GM21786 (cell line): Measurements from ENCODE around the gene KIF25.
"Not testable (repeated sequence)": the region's sequence is repeated elsewhere in the genome, so short reads cannot be mapped to it uniquely, and the experiment has no call there.

Experiments
- ATAC-seq: cut with Tn5 transposase; IDR thresholded peaks from one replicate; pipeline ENCODE4 v1.9.1; 2021; ENCODE audit not compliant: unreplicated experiment

The KIF25 gene

GRCh38 chr6:167993831-167994230, 3.6 kb upstream of the KIF25 start:
- ATAC-seq = no peak

DNA sequence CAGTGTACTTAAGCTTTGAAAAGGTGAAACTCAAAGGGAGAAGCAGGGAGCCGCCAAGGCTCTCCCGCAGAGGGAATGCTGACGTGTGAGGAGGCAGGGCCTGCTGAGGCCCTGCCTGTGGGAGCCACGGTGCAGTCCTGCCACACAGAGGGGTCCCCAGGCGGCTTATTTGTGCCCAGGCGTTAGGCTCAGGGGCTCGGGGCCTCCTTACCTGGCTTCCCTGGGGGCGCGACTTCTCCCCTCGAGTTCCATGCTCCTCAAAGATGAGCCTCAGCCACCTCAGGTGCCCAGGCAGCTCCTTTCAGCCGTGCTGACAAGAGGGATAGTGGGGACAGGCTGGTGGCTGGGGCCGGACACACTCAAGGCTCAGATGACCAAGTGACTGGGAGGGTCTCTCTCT, 2.2 kb upstream of the KIF25 start:
- ATAC-seq = no peak

DNA sequence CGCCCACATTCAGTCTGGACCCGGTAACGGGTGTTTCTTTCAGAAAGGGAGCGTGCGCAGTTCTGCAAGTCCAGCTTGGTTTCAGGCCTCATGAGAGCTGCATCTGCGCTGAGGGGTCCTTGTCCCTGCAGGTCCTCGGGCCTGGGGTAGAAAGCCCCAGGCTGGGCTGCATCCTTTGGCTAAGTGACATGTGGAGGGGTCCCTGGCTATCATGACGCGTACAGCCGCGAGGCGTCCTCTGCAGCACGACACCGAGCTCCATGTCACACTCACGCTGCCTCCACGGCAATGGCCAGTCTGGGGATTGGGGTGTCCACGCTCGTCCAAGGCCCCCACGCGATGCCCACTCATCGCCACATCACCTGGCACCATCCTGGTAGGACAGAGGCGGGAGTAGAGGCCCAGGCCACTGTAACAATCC, 1.7 kb upstream of the KIF25 start:
- ATAC-seq = no peak

GRCh38 chr6:167996424-167997199, 859 bp upstream of the KIF25 start:
- ATAC-seq = no peak

DNA sequence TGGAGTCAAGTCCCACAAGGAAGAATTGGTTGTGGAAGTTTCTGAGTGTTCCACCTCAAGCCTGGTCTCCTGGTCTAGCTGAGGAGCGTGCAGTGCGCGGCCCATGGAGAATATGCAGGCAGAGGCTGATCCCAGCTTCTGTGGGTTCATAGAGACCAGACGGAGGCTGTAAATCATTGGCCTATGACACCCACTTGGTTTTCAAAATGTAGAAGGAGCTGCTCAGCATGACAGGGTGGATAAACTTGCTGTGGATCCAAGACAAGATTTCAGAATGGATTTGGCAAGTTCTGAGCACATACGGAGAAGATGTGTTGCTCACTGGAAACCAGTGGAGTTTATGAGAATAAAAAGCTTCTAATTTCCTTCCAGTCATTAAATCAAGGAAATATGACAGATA, 744 bp downstream of the KIF25 start:
- ATAC-seq = no peak

DNA sequence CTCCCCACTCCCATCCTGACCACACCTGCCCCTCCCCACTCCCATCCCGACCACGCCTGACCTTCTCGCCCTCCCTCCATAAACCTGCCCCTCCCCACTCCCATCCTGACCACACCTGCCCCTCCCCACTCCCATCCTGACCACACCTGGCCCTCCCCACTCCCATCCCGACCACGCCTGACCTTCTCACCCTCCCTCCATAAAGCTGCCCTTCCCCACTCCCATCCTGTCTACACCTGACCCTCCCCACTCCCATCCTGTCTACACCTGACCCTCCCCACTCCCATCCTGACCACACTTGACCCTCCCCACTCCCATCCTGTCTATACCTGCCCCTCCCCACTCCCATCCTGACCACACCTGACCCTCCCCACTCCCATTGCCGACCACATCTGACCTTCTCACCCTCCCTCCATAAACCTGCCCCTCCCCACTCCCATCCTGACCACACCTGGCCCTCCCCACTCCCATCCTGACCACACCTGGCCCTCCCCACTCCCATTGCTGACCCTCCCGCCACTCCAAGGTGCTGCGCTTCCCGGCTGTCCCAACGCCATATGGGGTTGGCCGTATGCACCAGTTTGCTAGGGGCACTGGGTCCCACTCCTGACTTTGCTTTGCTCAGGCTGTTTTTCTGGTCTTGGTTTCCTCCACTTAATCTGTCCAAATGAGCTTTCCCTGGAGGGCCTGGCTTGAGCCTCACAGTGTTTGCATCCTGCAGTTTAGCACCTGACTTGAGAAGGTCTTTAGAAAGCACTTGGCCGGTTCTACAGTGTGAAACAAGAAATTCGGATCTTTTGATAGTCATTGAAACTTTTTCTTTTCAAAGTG, 2.9 kb downstream of the KIF25 start:
- no peak for ATAC-seq

GRCh38 chr6:168001029-168001332, 3.5 kb downstream of the KIF25 start:
- no peak for ATAC-seq

DNA sequence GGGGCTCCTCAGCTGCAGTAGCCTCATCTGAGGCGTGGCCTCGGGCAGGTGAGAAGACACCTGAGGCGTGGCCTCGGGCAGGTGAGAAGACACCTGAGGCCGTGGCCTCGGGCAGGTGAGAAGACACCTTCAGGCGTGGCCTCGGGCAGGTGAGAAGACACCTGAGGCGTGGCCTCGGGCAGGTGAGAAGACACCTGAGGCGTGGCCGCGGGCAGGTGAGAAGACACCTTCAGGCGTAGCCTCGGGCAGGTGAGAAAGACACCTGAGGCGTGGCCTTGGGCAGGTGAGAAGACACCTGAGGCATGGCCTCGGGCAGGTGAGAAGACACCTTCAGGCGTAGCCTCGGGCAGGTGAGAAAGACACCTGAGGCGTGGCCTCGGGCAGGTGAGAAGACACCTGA, 4.0 kb downstream of the KIF25 start:
- ATAC-seq = not testable (repeated sequence)

- ATAC-seq = no peak
These were observed 5.3 kb downstream of the KIF25 start for GRCh38 chr6:168002804-168003203.

DNA sequence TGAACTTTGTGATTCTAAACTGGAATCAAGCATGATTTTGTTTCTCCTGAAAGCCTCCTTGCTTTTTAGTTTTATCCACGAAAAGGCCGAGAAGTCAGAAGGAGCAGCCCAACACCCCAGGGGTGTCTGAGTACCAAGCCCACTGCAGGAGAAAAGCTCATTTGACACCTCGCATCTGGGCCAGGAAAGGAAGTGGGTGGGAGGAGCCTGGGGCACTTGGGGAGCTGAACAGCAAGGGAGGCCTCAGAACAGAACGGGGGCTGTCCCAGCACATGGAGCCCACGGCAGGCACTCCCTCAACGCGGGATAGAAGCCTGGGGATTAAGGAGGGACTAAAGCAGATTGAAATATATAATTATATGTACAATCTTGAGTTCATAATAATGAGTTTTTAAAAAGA, 6.6 kb downstream of the KIF25 start:
- no peak for ATAC-seq

GRCh38 chr6:168004945-168005344, 7.5 kb downstream of the KIF25 start:
- no peak for ATAC-seq

- no peak for ATAC-seq
These were observed 8.3 kb downstream of the KIF25 start for GRCh38 chr6:168005796-168006195.

- ATAC-seq = no peak
These were observed 10.3 kb downstream of the KIF25 start for GRCh38 chr6:168007592-168008338.

DNA sequence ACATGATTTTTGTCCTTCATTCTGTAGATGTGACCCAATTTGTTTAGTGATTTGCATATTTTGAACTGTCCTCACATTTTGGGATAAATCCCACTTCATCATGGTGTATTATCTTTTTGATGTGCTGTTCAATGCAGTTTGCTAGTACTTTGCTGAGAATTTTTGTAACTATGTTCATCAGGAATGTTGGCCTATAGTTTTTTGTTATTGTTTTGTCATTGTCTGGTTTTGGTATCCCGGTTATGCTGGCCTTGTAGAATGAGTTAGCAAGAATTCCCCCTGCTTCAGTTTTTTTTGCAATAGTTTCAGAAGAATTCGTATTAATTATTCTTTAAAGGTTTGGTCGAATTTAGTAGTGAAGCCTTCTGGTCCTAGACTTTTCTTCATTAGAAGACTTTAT, 11.9 kb downstream of the KIF25 start:
- ATAC-seq = no peak

DNA sequence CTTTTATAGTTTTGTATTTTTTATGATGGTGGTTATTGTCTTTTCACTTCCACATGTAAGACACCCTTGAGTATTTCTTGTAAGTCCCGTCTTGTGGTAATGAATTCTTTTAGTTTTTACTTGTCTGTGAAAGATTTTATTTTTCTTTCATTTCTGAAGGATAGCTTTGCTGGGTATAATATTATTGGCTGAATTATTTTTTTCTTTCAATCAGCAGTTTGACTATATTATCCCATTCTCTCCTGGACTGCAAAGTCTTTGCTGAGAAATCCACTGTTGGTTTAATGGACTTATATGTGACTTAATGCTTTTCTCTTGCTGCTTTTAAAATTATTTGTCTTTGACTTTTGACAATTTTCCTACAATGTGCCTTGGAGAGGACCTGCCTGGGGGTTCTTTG, 13.8 kb downstream of the KIF25 start:
- ATAC-seq = no peak

GRCh38 chr6:168012431-168013249, 15.2 kb downstream of the KIF25 start:
- ATAC-seq = no peak

DNA sequence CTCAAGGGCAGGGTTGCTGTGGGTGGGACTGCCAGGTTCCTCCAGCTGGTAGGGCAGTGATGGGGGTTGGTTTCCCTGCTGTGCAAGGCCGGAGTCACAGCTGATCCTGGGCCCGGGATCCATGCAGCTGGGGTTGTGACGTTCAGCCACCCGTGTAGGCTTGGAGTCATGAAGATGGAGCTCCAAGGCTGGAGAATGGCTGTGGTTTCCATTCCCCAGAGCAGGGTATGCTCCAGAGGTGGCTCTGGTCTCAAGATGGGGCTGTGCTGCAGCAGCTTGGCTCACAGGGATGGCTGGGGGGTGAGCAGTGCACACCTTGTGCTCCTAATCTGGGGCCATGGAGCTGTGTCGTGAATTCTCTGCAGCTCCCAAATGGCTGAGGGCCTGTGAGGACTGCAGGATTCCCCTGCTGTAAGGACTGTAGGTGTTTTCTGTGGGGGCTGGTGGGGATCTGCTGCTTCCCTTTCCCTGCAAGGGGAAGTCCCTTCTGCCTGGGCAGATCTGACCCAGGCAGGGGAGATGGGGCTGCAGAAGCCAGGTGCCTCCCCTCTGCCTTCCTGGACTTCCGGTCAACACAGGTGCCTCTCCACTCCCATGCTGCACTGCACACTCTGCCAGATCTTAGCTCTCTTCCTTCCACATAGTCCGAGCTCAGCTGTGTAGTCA, 15.9 kb downstream of the KIF25 start:
- ATAC-seq = no peak

DNA sequence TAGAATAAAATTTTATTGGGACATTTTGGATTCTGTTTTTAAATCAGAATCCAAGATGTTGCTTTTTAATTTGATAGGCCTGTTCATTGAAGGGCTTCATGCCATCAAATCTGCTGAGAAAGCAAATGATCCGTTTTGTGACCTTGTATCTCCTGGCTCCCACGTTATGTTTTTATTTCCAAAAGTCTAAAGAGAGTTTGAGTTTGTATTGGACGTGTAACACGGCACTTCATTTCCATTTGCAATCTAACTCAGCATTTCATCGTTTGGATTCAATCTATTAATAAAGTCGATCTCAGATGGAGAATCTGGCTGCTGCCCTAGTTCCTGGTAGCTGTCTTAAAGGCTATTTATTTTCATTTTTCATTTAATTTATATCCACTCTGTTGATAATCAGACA, 17.0 kb downstream of the KIF25 start:
- ATAC-seq = no peak

DNA sequence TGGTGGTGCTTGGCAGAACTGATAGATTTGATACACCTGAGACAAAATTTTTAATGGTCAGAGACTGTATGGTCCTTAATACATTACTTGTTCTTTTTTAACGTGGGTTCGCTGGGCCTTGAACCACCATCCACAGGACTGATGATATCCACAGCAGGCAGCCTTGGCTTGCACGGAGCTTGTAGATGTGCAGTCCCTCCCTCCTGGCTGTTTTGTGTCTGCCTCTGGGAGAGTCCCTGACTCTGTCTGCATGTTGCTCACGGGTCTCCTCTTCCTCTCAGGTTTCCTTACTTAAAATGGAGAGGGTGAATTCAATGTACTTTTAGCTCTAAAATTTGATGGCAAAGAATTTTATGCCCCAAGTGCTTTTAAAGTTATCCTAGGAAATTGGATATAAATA, 17.5 kb downstream of the KIF25 start:
- no peak for ATAC-seq

DNA sequence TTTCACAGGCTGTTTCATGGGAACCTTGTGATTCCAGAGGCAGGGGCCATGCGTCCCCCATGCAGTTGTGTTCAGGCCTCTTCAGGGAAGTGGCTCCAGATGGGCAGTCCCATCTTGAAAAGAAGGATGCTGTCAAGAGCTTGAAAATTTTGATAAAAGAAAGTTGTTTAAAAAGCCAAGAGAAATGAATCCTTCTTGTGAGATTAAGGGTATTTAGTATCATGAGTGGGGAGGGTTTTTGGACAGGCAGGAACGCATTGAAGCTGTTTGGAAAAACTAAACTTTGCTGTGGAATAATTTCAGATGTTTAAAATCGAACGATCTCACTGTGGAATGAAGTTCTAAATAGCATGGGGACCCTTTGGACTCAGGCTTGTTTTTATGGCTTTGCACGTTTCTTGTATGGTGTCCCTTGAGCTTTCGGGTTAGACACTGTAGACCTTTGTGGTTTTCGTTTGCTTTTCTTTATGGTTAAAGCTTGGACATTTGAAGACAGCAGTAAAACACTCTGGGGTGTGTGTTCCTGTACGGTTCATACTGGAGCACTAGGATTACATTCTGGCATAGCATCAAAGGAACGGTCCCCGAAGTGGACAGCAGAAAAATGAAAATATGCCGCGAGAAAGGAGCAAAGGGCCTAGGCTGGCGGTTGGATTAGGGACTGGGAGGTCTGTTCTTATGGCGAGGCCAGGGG, 18.2 kb downstream of the KIF25 start:
- no peak for ATAC-seq
